Measurements from ENCODE around the gene BFSP2.

- TF ChIP-seq POLR2A (IDR thresholded peaks at IDR 0.05): no peak
- no peak for TF ChIP-seq CTCF (IDR thresholded peaks at IDR 0.05)
- TF ChIP-seq POLR2AphosphoS5 (IDR thresholded peaks at IDR 0.05): no peak
- TF ChIP-seq EP300 (IDR thresholded peaks at IDR 0.05): no peak
These were observed 42.7 kb downstream of the BFSP2 start for GRCh38 chr3:133442518-133442917.
